ENCODE results near the gene TBC1D22A. TPM values are rescaled to one million over a fixed set of nuclear protein-coding genes. Genes with fewer than 3 reads are reported as not detected.

Gene TBC1D22A
- total RNA-seq, 1 experiment from 2014 or later, result 32.6 TPM

DNA sequence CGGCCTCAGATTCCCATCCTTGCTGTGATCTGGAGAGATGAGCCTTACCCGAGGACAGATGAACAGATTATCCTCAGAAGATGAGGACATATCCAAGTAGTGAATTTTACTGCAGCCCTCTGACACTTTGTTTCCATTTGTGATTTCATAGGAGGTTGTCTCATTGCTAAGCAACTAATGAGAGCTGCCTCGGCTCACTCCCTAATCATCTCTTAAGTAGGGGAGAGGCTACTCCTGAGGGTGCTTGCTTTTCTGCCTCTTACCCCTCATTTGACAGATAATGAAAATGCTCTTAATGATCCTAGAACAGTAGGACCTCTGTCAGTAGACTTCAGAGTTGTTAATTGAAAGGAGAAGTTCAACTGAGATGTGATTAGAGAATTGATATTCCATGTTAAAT, 150.9 kb downstream of the TBC1D22A start:
- Mint-ChIP-seq H3K27ac (ENCODE audit: unreplicated experiment) (no peak overlapping the region), H3K9me3 (ENCODE audit: unreplicated experiment) (no peaks in the 10 kb centered on the region), H3K36me3 (ENCODE audit: insufficient read depth, unreplicated experiment) (peaks cover 25% of the 10 kb centered on the region), H3K4me1 (ENCODE audit: low read depth, unreplicated experiment) (no peaks in the 10 kb centered on the region), H3K27me3 (ENCODE audit: insufficient read depth, unreplicated experiment) (no peaks in the 10 kb centered on the region), H3K4me3 (ENCODE audit: unreplicated experiment) (no peak overlapping the region)
- Histone ChIP-seq H3K36me3 (ENCODE audit: control insufficient read depth, insufficient read depth, low read length) (no peaks in the 10 kb centered on the region; the same call in 1 of the 2 replicates), H3K9me3 (no peaks in the 10 kb centered on the region), H3K4me1 (no peaks in the 10 kb centered on the region), H3K4me3 (ENCODE audit: low read depth, low read length) (no peak overlapping the region), H3K27me3 (replicated peaks; ENCODE audit: control insufficient read depth, insufficient read depth, low read length) (no peaks in the 10 kb centered on the region)
- DNase-seq, result no peak
- POLR2A ChIA-PET, result no interaction called here
- CTCF ChIA-PET, result no interaction called here
- no TSS peak for BruUV-seq (replicated peaks)
- intact Hi-C loops (cut with micrococcal nuclease; ENCODE audit: unreplicated experiment), result no loop called here
- TF ChIP-seq, protein P1, sequence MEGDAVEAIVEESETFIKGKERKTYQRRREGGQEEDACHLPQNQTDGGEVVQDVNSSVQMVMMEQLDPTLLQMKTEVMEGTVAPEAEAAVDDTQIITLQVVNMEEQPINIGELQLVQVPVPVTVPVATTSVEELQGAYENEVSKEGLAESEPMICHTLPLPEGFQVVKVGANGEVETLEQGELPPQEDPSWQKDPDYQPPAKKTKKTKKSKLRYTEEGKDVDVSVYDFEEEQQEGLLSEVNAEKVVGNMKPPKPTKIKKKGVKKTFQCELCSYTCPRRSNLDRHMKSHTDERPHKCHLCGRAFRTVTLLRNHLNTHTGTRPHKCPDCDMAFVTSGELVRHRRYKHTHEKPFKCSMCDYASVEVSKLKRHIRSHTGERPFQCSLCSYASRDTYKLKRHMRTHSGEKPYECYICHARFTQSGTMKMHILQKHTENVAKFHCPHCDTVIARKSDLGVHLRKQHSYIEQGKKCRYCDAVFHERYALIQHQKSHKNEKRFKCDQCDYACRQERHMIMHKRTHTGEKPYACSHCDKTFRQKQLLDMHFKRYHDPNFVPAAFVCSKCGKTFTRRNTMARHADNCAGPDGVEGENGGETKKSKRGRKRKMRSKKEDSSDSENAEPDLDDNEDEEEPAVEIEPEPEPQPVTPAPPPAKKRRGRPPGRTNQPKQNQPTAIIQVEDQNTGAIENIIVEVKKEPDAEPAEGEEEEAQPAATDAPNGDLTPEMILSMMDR (IDR thresholded peaks at IDR 0.05; ENCODE audit: insufficient read depth in 1 of 2, low read depth in 1 of 2, low read length in 1 of 2, severe bottlenecking in 1 of 2, unreplicated experiment in 1 of 2), result no peak

DNA sequence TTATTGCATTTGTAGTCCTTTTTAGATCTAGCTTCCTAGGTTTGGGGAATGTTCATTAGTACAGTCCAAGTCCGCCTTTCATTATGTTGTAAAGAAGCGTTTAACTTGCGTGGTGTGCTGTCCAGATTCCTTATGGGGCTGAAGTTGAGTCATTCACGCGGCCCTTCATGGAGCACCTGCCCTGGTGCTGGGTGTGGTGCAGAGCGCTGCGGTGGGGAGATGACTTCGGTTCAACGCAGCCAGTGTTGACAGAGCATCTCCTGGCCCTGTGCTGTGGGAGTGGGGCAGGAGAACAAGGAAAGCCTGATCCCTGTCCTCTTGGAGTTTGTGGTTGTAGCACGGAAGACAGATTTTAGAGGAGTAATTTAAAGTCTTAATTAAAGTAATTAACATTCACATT, 152.0 kb downstream of the TBC1D22A start:
- Histone ChIP-seq H3K4me1 (no peaks in the 10 kb centered on the region), H3K36me3 (ENCODE audit: control insufficient read depth, insufficient read depth, low read length) (no peaks in the 10 kb centered on the region; the same call in 1 of the 2 replicates), H3K4me3 (ENCODE audit: low read depth, low read length) (no peak overlapping the region), H3K27me3 (replicated peaks; ENCODE audit: control insufficient read depth, insufficient read depth, low read length) (no peaks in the 10 kb centered on the region), H3K9me3 (no peaks in the 10 kb centered on the region)
- TF ChIP-seq, protein P1 (IDR thresholded peaks at IDR 0.05; ENCODE audit: insufficient read depth in 1 of 2, low read depth in 1 of 2, low read length in 1 of 2, severe bottlenecking in 1 of 2, unreplicated experiment in 1 of 2), result no peak
- DNase-seq, result no peak
- Mint-ChIP-seq H3K27me3 (ENCODE audit: insufficient read depth, unreplicated experiment) (no peaks in the 10 kb centered on the region), H3K9me3 (ENCODE audit: unreplicated experiment) (no peaks in the 10 kb centered on the region), H3K27ac (ENCODE audit: unreplicated experiment) (no peak overlapping the region), H3K4me3 (ENCODE audit: unreplicated experiment) (no peak overlapping the region), H3K36me3 (ENCODE audit: insufficient read depth, unreplicated experiment) (peaks cover 30% of the 10 kb centered on the region), H3K4me1 (ENCODE audit: low read depth, unreplicated experiment) (no peaks in the 10 kb centered on the region)
- ChIA-PET POLR2A (no interaction called here), CTCF (no interaction called here)
- intact Hi-C loops (cut with micrococcal nuclease; ENCODE audit: unreplicated experiment), result no loop called here
- no TSS peak for BruUV-seq (replicated peaks)

DNA sequence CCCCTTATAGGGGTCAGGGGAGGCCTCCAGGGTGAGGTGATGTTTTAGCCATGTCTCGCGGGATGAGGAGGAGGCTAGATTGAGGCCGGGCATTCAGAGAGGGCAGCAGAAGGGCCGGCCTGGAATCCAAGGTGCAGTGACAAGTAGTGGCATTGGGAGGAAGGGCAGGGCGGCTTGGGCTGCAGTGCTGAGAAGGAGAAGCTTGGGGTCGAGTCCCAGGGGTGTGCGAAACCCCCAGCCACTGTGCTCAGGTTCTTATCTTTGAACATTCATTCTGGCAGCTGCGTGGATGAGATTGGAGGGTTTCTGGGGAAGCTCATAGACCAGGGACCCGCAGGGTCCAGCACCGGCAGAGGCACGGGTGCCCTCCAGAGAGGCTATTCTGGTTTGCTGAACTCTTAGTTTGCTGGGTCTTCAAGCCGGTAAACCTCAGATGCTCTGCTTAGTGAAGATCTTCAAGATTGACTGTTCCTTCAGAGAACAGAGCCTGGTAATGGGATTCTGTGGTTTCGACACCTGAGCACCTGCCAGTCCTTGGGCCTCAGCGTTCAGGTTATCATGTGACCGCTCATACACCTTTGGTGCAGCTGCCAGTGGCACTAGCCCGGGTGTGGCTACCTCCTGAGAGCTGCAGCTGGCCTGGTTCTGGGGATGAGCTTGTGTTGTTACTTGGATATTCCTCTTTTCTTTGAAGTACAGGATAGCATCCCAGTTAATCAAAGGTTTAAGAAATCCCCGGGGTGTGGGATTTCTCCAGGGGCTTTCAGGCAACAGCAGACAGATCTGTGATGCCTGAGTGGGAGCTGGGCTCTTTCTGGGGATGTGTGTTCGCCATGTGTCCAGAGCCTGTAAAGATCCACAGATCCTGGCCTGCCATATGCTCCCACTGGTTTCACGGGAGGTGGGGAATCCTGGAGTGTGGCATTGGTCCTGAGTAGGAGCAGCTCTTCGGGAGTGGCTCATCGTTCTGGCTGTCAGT, 152.8 kb downstream of the TBC1D22A start:
- H3K4me1 ChIP-seq, result no peaks in the 10 kb centered on the region
- no TSS peak for BruUV-seq (replicated peaks)
- intact Hi-C loops (cut with micrococcal nuclease; ENCODE audit: unreplicated experiment), result no loop called here
- CTCF ChIA-PET, result no interaction called here
- no peaks in the 10 kb centered on the region for H3K27me3 ChIP-seq (replicated peaks; ENCODE audit: control insufficient read depth, insufficient read depth, low read length)
- no peaks in the 10 kb centered on the region for H3K4me1 Mint-ChIP-seq (ENCODE audit: low read depth, unreplicated experiment)
- no peak overlapping the region for H3K27ac Mint-ChIP-seq (ENCODE audit: unreplicated experiment)
- peaks cover 26% of the 10 kb centered on the region for H3K36me3 Mint-ChIP-seq (ENCODE audit: insufficient read depth, unreplicated experiment)
- POLR2A ChIA-PET, result no interaction called here
- no peaks in the 10 kb centered on the region for H3K9me3 Mint-ChIP-seq (ENCODE audit: unreplicated experiment)
- no peaks in the 10 kb centered on the region for H3K9me3 ChIP-seq
- H3K4me3 Mint-ChIP-seq (ENCODE audit: unreplicated experiment), result no peak overlapping the region
- no peak for DNase-seq
- H3K4me3 ChIP-seq (ENCODE audit: low read depth, low read length), result no peak overlapping the region
- H3K36me3 ChIP-seq (ENCODE audit: control insufficient read depth, insufficient read depth, low read length), result no peaks in the 10 kb centered on the region; the same call in 1 of the 2 replicates
- no peaks in the 10 kb centered on the region for H3K27me3 Mint-ChIP-seq (ENCODE audit: insufficient read depth, unreplicated experiment)
- TF ChIP-seq, protein P1 (IDR thresholded peaks at IDR 0.05; ENCODE audit: insufficient read depth in 1 of 2, low read depth in 1 of 2, low read length in 1 of 2, severe bottlenecking in 1 of 2, unreplicated experiment in 1 of 2), result no peak
